HuH-7 (cell line): ENCODE data around the gene MINAR2.
A peak's percentile ranks its signal among the peaks of the same experiment; 100 is the strongest.

ENCODE experiments used
- DNase-seq: peaks from one replicate; pipeline ENCODE4 v3.0.0; 2011; ENCODE audit warnings: low spot score

Gene MINAR2

GRCh38 chr5:129771058-129771838, 23.4 kb downstream of the MINAR2 start:
- DNase-seq: peak; percentile 26

GRCh38 chr5:129773376-129773775, 25.5 kb downstream of the MINAR2 start:
- DNase-seq: no peak

- DNase-seq: no peak
These were observed 33.7 kb downstream of the MINAR2 start for GRCh38 chr5:129781594-129781993.

- no peak for DNase-seq
These were observed 55.5 kb downstream of the MINAR2 start for GRCh38 chr5:129803403-129803802.

GRCh38 chr5:129804705-129805104, 56.8 kb downstream of the MINAR2 start:
- no peak for DNase-seq

- no peak for DNase-seq
These were observed 59.4 kb downstream of the MINAR2 start for GRCh38 chr5:129807162-129807814.
